HepG2 (cell line): ENCODE results near the gene FUT8. TPM values are rescaled to one million over a fixed set of nuclear protein-coding genes. Genes with fewer than 3 reads are reported as not detected.

Experiments
- ATAC-seq: fragments of 200-7000 bp; cut with Tn5 transposase; 3 replicates; pipeline ENCODE4 v1.9.1; 2020; ENCODE audit warnings: mild to moderate bottlenecking, moderate library complexity
- BruUV-seq: library from RNA; stranded (reverse); fragments of 400-500 nt; replicated peaks from 2 replicates; lab custom pipeline; 2021; lab: Mats Ljungman, UMichigan
- CTCF ChIA-PET: fragments of 300-600 bp; formaldehyde crosslinking; extraction: SDS; loops from one replicate; lab custom pipeline; 2021; ENCODE audit warnings: low total read pairs, inconsistent platforms, low intra/inter-chr PET ratio; lab: Yijun Ruan, JAX
- POLR2A ChIA-PET: fragments of 350-600 bp; sonication (Branson Sonifier 250); formaldehyde crosslinking; loops from one replicate; lab custom pipeline; 2020; ENCODE audit warnings: antibody characterized with exemption, inconsistent platforms; lab: Yijun Ruan, JAX
- DNase-seq: peaks from one replicate; pipeline ENCODE4 v3.0.0-alpha.2; 2015; ENCODE audit warnings: low spot score
- FAIRE-seq: peaks from 3 replicates; lab custom pipeline; 2011; peaks lifted over from hg19 to GRCh38; lab: Jason Lieb, UNC
- H2AFZ ChIP-seq: one replicate; pipeline ENCODE4 v1.6.1; 2011; ENCODE audit warnings: low read length, inconsistent platforms
- H3K27ac ChIP-seq: fragments of 300-600 bp; 3 replicates; pipeline ENCODE4 v1.8.0; 2011; ENCODE audit warnings: mixed run types, mild to moderate bottlenecking, mixed read lengths, low read length, inconsistent platforms; ENCODE audit not compliant: insufficient read depth; ENCODE audit errors: extremely low read length
- H3K27me3 ChIP-seq, 2 experiments: fragments of 200-600 bp in 1 of 2; 2 replicates in 1 of 2; 3 replicates in 1 of 2; pipeline versions ENCODE4 v1.6.0 to v1.8.0; 2011; ENCODE audit warnings: low read length in 2 of 2, mild to moderate bottlenecking in 2 of 2, moderate library complexity in 2 of 2, inconsistent platforms in 1 of 2; ENCODE audit not compliant: insufficient read depth in 2 of 2, control insufficient read depth in 1 of 2
- H3K36me3 ChIP-seq, 2 experiments: fragments of 200-600 bp in 1 of 2; replicated peaks in 1 of 2; 2 replicates in 1 of 2; 3 replicates in 1 of 2; pipeline versions ENCODE4 v1.5.1 to v1.8.0; 2011; ENCODE audit warnings: low read length in 2 of 2, inconsistent platforms in 1 of 2; ENCODE audit not compliant: insufficient read depth in 2 of 2, control insufficient read depth in 1 of 2
- H3K4me1 ChIP-seq: 2 replicates; pipeline ENCODE4 v1.5.1; 2012; ENCODE audit warnings: low read length, inconsistent platforms; ENCODE audit not compliant: insufficient read depth
- H3K4me2 ChIP-seq: 2 replicates; pipeline ENCODE4 v1.6.0; 2011; ENCODE audit warnings: low read depth, low read length, inconsistent platforms
- H3K4me3 ChIP-seq, 3 experiments: fragments of 200-600 bp in 1 of 3; sonication (generic), shearing (Covaris generic) in 1 of 3; replicated peaks in 1 of 3; 2 replicates each; pipeline ENCODE4 v1.5.1; 2011 to 2016; ENCODE audit warnings: low read length in 3 of 3, inconsistent platforms in 2 of 3, low read depth in 2 of 3, mild to moderate bottlenecking in 2 of 3, control low read depth in 1 of 3, mixed read lengths in 1 of 3; ENCODE audit not compliant: insufficient read depth in 1 of 3
- H3K79me2 ChIP-seq: one replicate; pipeline ENCODE4 v1.6.1; 2011; ENCODE audit warnings: low read length, inconsistent platforms; ENCODE audit not compliant: insufficient read depth
- H3K9ac ChIP-seq: 2 replicates; pipeline ENCODE4 v1.6.0; 2011; ENCODE audit warnings: mild to moderate bottlenecking, low read depth, low read length, inconsistent platforms; ENCODE audit not compliant: insufficient read depth
- H3K9me3 ChIP-seq: 2 replicates; pipeline ENCODE4 v1.5.1; 2012; ENCODE audit warnings: mild to moderate bottlenecking, low read length
- H4K20me1 ChIP-seq: 2 replicates; pipeline ENCODE4 v1.6.0; 2011; ENCODE audit warnings: inconsistent platforms, mild to moderate bottlenecking, low read length, moderate library complexity; ENCODE audit not compliant: insufficient read depth
- ATF7 ChIP-seq, 2 experiments: fragments of 450-650 bp in 1 of 2; sonication (generic) in 1 of 2; formaldehyde crosslinking in 1 of 2; IDR thresholded peaks; 2 replicates each; pipeline versions ENCODE4 v1.4.0 to v1.6.1; 2016 to 2020; ENCODE audit warnings: antibody characterized with exemption in 1 of 2, mild to moderate bottlenecking in 1 of 2, missing genetic modification reagents in 1 of 2
- FOXA3 ChIP-seq: IDR thresholded peaks from 2 replicates; pipeline ENCODE4 v1.6.1; 2016; ENCODE audit warnings: missing genetic modification reagents, missing compliant biosample characterization
- HMGA1 ChIP-seq: sonication (generic); formaldehyde crosslinking; conservative IDR thresholded peaks from 2 replicates; pipeline ENCODE4 v1.4.0; 2020; ENCODE audit warnings: missing genetic modification reagents
- HNRNPL ChIP-seq: fragments of 200-400 bp; formaldehyde crosslinking; IDR thresholded peaks from 2 replicates; pipeline ENCODE4 v1.6.1; 2017; ENCODE audit warnings: mild to moderate bottlenecking, low read depth, low read length
- HOXA9 ChIP-seq: sonication (generic); formaldehyde crosslinking; IDR thresholded peaks from 2 replicates; pipeline ENCODE4 v1.8.1; 2022; ENCODE audit warnings: missing genetic modification reagents, mild to moderate bottlenecking, moderate library complexity, borderline replicate concordance
- JDP2 ChIP-seq: sonication (generic); formaldehyde crosslinking; IDR thresholded peaks from 2 replicates; pipeline ENCODE4 v1.8.1; 2022; ENCODE audit warnings: missing genetic modification reagents, borderline replicate concordance
- THAP8 ChIP-seq: sonication (generic); formaldehyde crosslinking; IDR thresholded peaks from 2 replicates; pipeline ENCODE4 v1.5.1; 2020; ENCODE audit warnings: missing genetic modification reagents, mild to moderate bottlenecking, borderline replicate concordance
- ZNF274 ChIP-seq: sonication (generic); formaldehyde crosslinking; IDR thresholded peaks from 2 replicates; pipeline ENCODE4 v1.5.1; 2020; ENCODE audit warnings: mild to moderate bottlenecking, missing genetic modification reagents
- ZNF280D ChIP-seq: sonication (generic); formaldehyde crosslinking; IDR thresholded peaks from 2 replicates; pipeline ENCODE4 v1.5.1; 2020; ENCODE audit warnings: mild to moderate bottlenecking, missing genetic modification reagents
- ZNF564 ChIP-seq: sonication (generic); formaldehyde crosslinking; IDR thresholded peaks from 2 replicates; pipeline ENCODE4 v1.8.1; 2023; ENCODE audit warnings: mild to moderate bottlenecking, missing genetic modification reagents
- ZNF577 ChIP-seq: sonication (generic); formaldehyde crosslinking; IDR thresholded peaks from 2 replicates; pipeline ENCODE4 v1.4.0; 2020; ENCODE audit warnings: mild to moderate bottlenecking, low read depth, missing genetic modification reagents, borderline replicate concordance
- ZNF615 ChIP-seq: sonication (generic); formaldehyde crosslinking; IDR thresholded peaks from 2 replicates; pipeline ENCODE4 v1.5.0; 2020; ENCODE audit warnings: mild to moderate bottlenecking, missing genetic modification reagents, borderline replicate concordance
- ZNF749 ChIP-seq: sonication (generic); formaldehyde crosslinking; IDR thresholded peaks from 2 replicates; pipeline ENCODE4 v1.8.0; 2022; ENCODE audit warnings: mild to moderate bottlenecking, missing genetic modification reagents, moderate library complexity, borderline replicate concordance
- ZNF784 ChIP-seq: sonication (generic); formaldehyde crosslinking; IDR thresholded peaks from 2 replicates; pipeline ENCODE4 v1.5.1; 2020; ENCODE audit warnings: missing genetic modification reagents, mild to moderate bottlenecking, borderline replicate concordance
- ZNF816 ChIP-seq: sonication (generic); formaldehyde crosslinking; IDR thresholded peaks from 2 replicates; pipeline ENCODE4 v1.8.0; 2022; ENCODE audit warnings: missing genetic modification reagents, mild to moderate bottlenecking, borderline replicate concordance
- WGBS: methylation state at CpG from one replicate; pipeline ENCODE4 v1.1.6; 2017; ENCODE audit warnings: low lambda C conversion rate; 5-methylcytosine and 5-hydroxymethylcytosine counted together
- in situ Hi-C: cut with HindIII; loops from 2 replicates; pipeline ENCODE4 v1.10.0; 2017; ENCODE audit warnings: low pct_unique_long_range_greater_than_20kb; ENCODE audit not compliant: extremely low pct_ligation_motif_present
- intact Hi-C: fragments of 100-400 bp; cut with micrococcal nuclease; formaldehyde crosslinking; loops from one replicate; pipeline ENCODE4 v1.10.0; 2022; ENCODE audit not compliant: unreplicated experiment
- polyA plus RNA-seq, 8 experiments: library from polyadenylated mRNA; depleted of rRNA in 3 of 8; stranded (reverse) in 7 of 8; unstranded in 1 of 8; fragments of >200 nt; fragmentation: Illumina TruSeq in 4 of 8; extraction: Trizol in 4 of 8; gene quantifications; 2 replicates each; pipeline versions ENCODE4 v1.2.1 to v1.2.3, GENCODE V29; 2011 to 2016; ENCODE audit warnings: low read depth in 4 of 8, missing spikeins in 1 of 8, mixed read lengths in 1 of 8; ENCODE audit not compliant: insufficient read depth in 1 of 8
- total RNA-seq, 5 experiments: library from RNA; depleted of rRNA; stranded (reverse); fragments of >200 nt; fragmentation: Illumina TruSeq; extraction: Trizol; gene quantifications; 2 replicates each; pipeline ENCODE4 v1.2.3, GENCODE V29; 2016; ENCODE audit warnings: low read depth in 1 of 5

FUT8 gene
- total and polyA plus RNA-seq, 2 of the 13 experiments (the other 11 are each of a cell fraction or from before 2014, with no cell fraction given) = 9.3 to 17.5 TPM

GRCh38 chr14:65392296-65392695, 20.2 kb upstream of the FUT8 start (continued):
- TF ChIP-seq JDP2 (no peak), ZNF784 (no peak), THAP8 (CRISPR knock-in tag) (no peak), HNRNPL (no peak), ZNF280D (CRISPR knock-in tag) (no peak)

GRCh38 chr14:65396082-65396910, 16.2 kb upstream of the FUT8 start:
- H3K4me3 ChIP-seq = no peak overlapping the region
- H3K9me3 ChIP-seq = peaks cover 20% of the 10 kb centered on the region
- CTCF ChIA-PET = no interaction called here
- no peaks in the 10 kb centered on the region for H4K20me1 ChIP-seq
- no peak for DNase-seq
- H3K27me3 ChIP-seq = no peaks in the 10 kb centered on the region
- 0% methylated on average over 5 of the region's 5 CpGs for WGBS
- no TSS peak for BruUV-seq
- no peak for FAIRE-seq
- H3K4me1 ChIP-seq = no peaks in the 10 kb centered on the region
- no peak for ATAC-seq
- H3K79me2 ChIP-seq = no peaks in the 10 kb centered on the region
- intact Hi-C loops = no loop called here
- no peak for TF ChIP-seq ZNF615
- TF ChIP-seq ZNF564 (CRISPR knock-in tag) = no peak
- no peak for TF ChIP-seq FOXA3
- TF ChIP-seq ATF7 (IDR thresholded peaks at IDR 0.05) = no peak
- TF ChIP-seq ATF7 (CRISPR knock-in tag; IDR thresholded peaks at IDR 0.05) = no peak
- TF ChIP-seq HMGA1 (CRISPR knock-in tag) = no peak
- TF ChIP-seq ZNF274 (CRISPR knock-in tag) = no peak
- no peak for TF ChIP-seq ZNF749 (CRISPR knock-in tag)
- TF ChIP-seq HOXA9 (CRISPR knock-in tag) = no peak
- no peak for TF ChIP-seq ZNF816 (CRISPR knock-in tag)
- TF ChIP-seq ZNF577 (CRISPR knock-in tag) = no peak
- TF ChIP-seq, all 625 proteins: peak for 0
- in situ Hi-C loops = no loop called here
- Histone ChIP-seq H3K4me2 (no peak overlapping the region), H3K9ac (no peak overlapping the region), H3K27ac (no peak overlapping the region), H3K36me3 (no peaks in the 10 kb centered on the region), H2AFZ (no peak overlapping the region)
- POLR2A ChIA-PET = interaction anchor here (1.1 kb wide), 1 partner anchor 15 kb away, joined by 3 read pairs; no protein-coding TSS in a partner anchor
